ENCODE data around the gene SLC2A13.

GRCh38 chr12:40034712-40035111 lies 71.2 kb downstream of the SLC2A13 start:
- no peak for TF ChIP-seq POLR2AphosphoS5 (IDR thresholded peaks at IDR 0.05; ENCODE audit: low read depth, low read length)
- no peak for TF ChIP-seq TAF1 (IDR thresholded peaks at IDR 0.05; ENCODE audit: borderline replicate concordance, low read depth, low read length)
